B cell (primary cell): ENCODE data around the gene SYNE2. TPM values are rescaled to one million over a fixed set of nuclear protein-coding genes. Genes with fewer than 3 reads are reported as not detected.

Experiments
- ATAC-seq: fragments of 200-7000 bp; cut with Tn5 transposase; one replicate; pipeline ENCODE4 v1.10.0; 2021; ENCODE audit warnings: low read depth, mild to moderate bottlenecking, moderate number of reproducible peaks, moderate library complexity
- CTCF ChIA-PET: fragments of 350-600 bp; sonication (Branson Sonifier 250); formaldehyde crosslinking; loops from one replicate; lab custom pipeline; 2021; ENCODE audit warnings: antibody characterized with exemption, inconsistent platforms; lab: Charles Lee
- POLR2A ChIA-PET: fragments of 350-600 bp; sonication (Branson Sonifier 250); formaldehyde crosslinking; loops from one replicate; lab custom pipeline; 2021; ENCODE audit warnings: antibody characterized with exemption; lab: Charles Lee
- DNase-seq: peaks from one replicate; pipeline ENCODE4 v3.0.0; 2013
- H2AFZ ChIP-seq: 2 replicates; pipeline ENCODE4 v1.6.1; 2012; ENCODE audit warnings: mild to moderate bottlenecking, low read depth, low read length; ENCODE audit not compliant: insufficient read depth, poor library complexity, severe bottlenecking
- H3K27ac ChIP-seq, 2 donors: 1 replicate in 1 of 2; 2 replicates in 1 of 2; pipeline ENCODE4 v1.5.1; 2012 to 2013; ENCODE audit warnings: low read length in 2 of 2, mild to moderate bottlenecking in 2 of 2, moderate library complexity in 1 of 2
- H3K27me3 ChIP-seq, 4 experiments: fragments of 200-600 bp in 1 of 4; sonication (generic) in 1 of 4; replicated peaks in 1 of 4; 1 replicate in 2 of 4; 2 replicates in 2 of 4; pipeline versions ENCODE4 v1.6.1 to v1.7.0; 2013 to 2016; ENCODE audit warnings: low read length in 3 of 4, mild to moderate bottlenecking in 2 of 4, mixed read lengths in 1 of 4, moderate library complexity in 1 of 4; ENCODE audit not compliant: insufficient read depth in 4 of 4, control insufficient read depth in 3 of 4; ENCODE audit errors: control extremely low read depth in 1 of 4
- H3K36me3 ChIP-seq, 2 experiments: replicated peaks in 1 of 2; 1 replicate in 1 of 2; 2 replicates in 1 of 2; pipeline versions ENCODE4 v1.6.1 to v1.7.1; 2013; ENCODE audit warnings: low read length in 1 of 2; ENCODE audit not compliant: insufficient read depth in 2 of 2, control insufficient read depth in 1 of 2; ENCODE audit errors: control extremely low read depth in 1 of 2, extremely low read depth in 1 of 2
- H3K4me1 ChIP-seq, 2 donors: fragments of 200-600 bp in 1 of 2; sonication (generic) in 1 of 2; 1 replicate in 1 of 2; 2 replicates in 1 of 2; pipeline versions ENCODE4 v1.5.1 to v1.6.1; 2013 to 2017; ENCODE audit warnings: low read length in 2 of 2; ENCODE audit not compliant: control insufficient read depth in 2 of 2, insufficient read depth in 2 of 2
- H3K4me2 ChIP-seq: replicated peaks from 2 replicates; pipeline ENCODE3; 2012; ENCODE audit warnings: mild to moderate bottlenecking, low read depth, low read length; ENCODE audit not compliant: poor library complexity, severe bottlenecking
- H3K4me3 ChIP-seq, 5 experiments: fragments of 200-600 bp in 1 of 5; sonication (generic) in 1 of 5; 1 replicate in 3 of 5; 2 replicates in 2 of 5; pipeline versions ENCODE4 v1.5.1 to v1.7.0; 2011 to 2016; ENCODE audit warnings: low read length in 4 of 5, mild to moderate bottlenecking in 4 of 5, low read depth in 2 of 5, control low read depth in 1 of 5, moderate library complexity in 1 of 5; ENCODE audit not compliant: insufficient read depth in 1 of 5; ENCODE audit errors: control extremely low read depth in 1 of 5, extremely low read depth in 1 of 5
- H3K79me2 ChIP-seq: fragments of 200-600 bp; sonication (generic); one replicate; pipeline ENCODE4 v1.6.0; 2016; ENCODE audit warnings: low read length; ENCODE audit not compliant: control insufficient read depth, insufficient read depth
- H3K9ac ChIP-seq: fragments of 200-600 bp; sonication (generic); 2 replicates; pipeline ENCODE4 v1.6.1; 2017; ENCODE audit warnings: mild to moderate bottlenecking, low read length, moderate library complexity
- H3K9me3 ChIP-seq, 3 donors: one replicate each; pipeline versions ENCODE4 v1.6.1 to v1.7.1; 2013; ENCODE audit warnings: low read length in 2 of 3; ENCODE audit not compliant: control insufficient read depth in 2 of 3, insufficient read depth in 1 of 3; ENCODE audit errors: control extremely low read depth in 1 of 3
- H4K20me1 ChIP-seq: 2 replicates; pipeline ENCODE4 v1.6.0; 2012; ENCODE audit warnings: mild to moderate bottlenecking, low read length; ENCODE audit not compliant: insufficient read depth, control insufficient read depth, poor library complexity, severe bottlenecking
- H3K27ac Mint-ChIP-seq: one replicate; pipeline ENCODE4 v1.8.0; 2021; ENCODE audit warnings: mixed read lengths
- H3K27me3 Mint-ChIP-seq: one replicate; pipeline ENCODE4 v1.8.0; 2021; ENCODE audit warnings: mixed read lengths
- H3K4me1 Mint-ChIP-seq: one replicate; pipeline ENCODE4 v1.8.0; 2021; ENCODE audit warnings: mixed read lengths
- H3K4me3 Mint-ChIP-seq: one replicate; pipeline ENCODE4 v1.8.0; 2021; ENCODE audit warnings: mixed read lengths
- H3K9me3 Mint-ChIP-seq: one replicate; pipeline ENCODE4 v1.8.0; 2022; ENCODE audit warnings: mixed read lengths; ENCODE audit not compliant: insufficient read depth
- CTCF ChIP-seq: fragments of 200-600 bp; IDR thresholded peaks from one replicate; pipeline ENCODE4 v1.8.0; 2022; ENCODE audit warnings: antibody characterized with exemption, mild to moderate bottlenecking
- EZH2 ChIP-seq: IDR thresholded peaks from 2 replicates; pipeline ENCODE4 v1.6.1; 2012; ENCODE audit warnings: borderline replicate concordance, low read depth, mild to moderate bottlenecking, moderate library complexity, low read length; ENCODE audit not compliant: insufficient read depth, poor library complexity, severe bottlenecking
- WGBS: methylation state at CpG from one replicate; pipeline ENCODE4 v1.1.5; 2013; ENCODE audit warnings: missing lambda C conversion rate; ENCODE audit not compliant: insufficient coverage; 5-methylcytosine and 5-hydroxymethylcytosine counted together
- intact Hi-C: fragments of 100-400 bp; cut with micrococcal nuclease; formaldehyde crosslinking; loops from one replicate; pipeline ENCODE4 v1.10.0; 2022
- polyA plus RNA-seq: library from polyadenylated mRNA; depleted of rRNA; stranded (reverse); fragments of >200 nt; gene quantifications from 2 replicates; pipeline ENCODE4 v1.2.3, GENCODE V29; 2012
- total RNA-seq, 2 donors: library from RNA; stranded (reverse); fragments of 120-200 nt in 1 of 2; gene quantifications; 1 replicate in 1 of 2; 2 replicates in 1 of 2; pipeline versions ENCODE4 v1.2.3 to v1.2.4, GENCODE V29; 2013 to 2022

Gene SYNE2
- total and polyA plus RNA-seq, 2 donors (not counting 1 experiment from before 2014, with no cell fraction given), result 39.5 to 105 TPM

- intact Hi-C loops, result loop anchor here (10.0 kb wide), 1 partner anchor 47 kb away; no protein-coding TSS in a partner anchor
- peaks cover 9% of the 10 kb centered on the region in 2 donors for H3K4me1 ChIP-seq
- no peak for DNase-seq
- ATAC-seq, result no peak
- H3K9me3 Mint-ChIP-seq, result no peaks in the 10 kb centered on the region
- no peak overlapping the region for H3K4me2 ChIP-seq
- no peak overlapping the region for H3K27ac Mint-ChIP-seq
- no peaks in the 10 kb centered on the region for H3K36me3 ChIP-seq
- peaks cover 29% of the 10 kb centered on the region for H3K4me1 Mint-ChIP-seq
- no peak overlapping the region for H3K4me3 Mint-ChIP-seq
- H3K9ac ChIP-seq, result no peak overlapping the region
- no peak overlapping the region for H3K27ac ChIP-seq
- CTCF ChIA-PET, result no interaction called here
- H3K27me3 Mint-ChIP-seq, result no peaks in the 10 kb centered on the region
- no peak overlapping the region for H2AFZ ChIP-seq
- POLR2A ChIA-PET, result interaction anchor here (0.7 kb wide), 1 partner anchor 50 kb away, joined by 3 read pairs; no protein-coding TSS in a partner anchor
- H3K9me3 ChIP-seq, result no peaks in the 10 kb centered on the region
- no peak for TF ChIP-seq CTCF
- TF ChIP-seq EZH2, result no peak
- 100% methylated on average over 1 of the region's 3 CpGs for WGBS
- H3K27me3 ChIP-seq, result peaks cover 0 to under 1% (median 0%) of the 10 kb centered on the region in 4 experiments
- H4K20me1 ChIP-seq, result peaks cover 5% of the 10 kb centered on the region
- no peak overlapping the region for H3K4me3 ChIP-seq
- peaks cover 62% of the 10 kb centered on the region for H3K79me2 ChIP-seq
Measured at GRCh38 chr14:63857466-63858030, 4.7 kb downstream of the SYNE2 start.

- H3K4me2 ChIP-seq, result no peak overlapping the region
- ChIA-PET POLR2A (interaction anchor here (0.8 kb wide), 1 partner anchor 50 kb away, joined by 4 read pairs; no protein-coding TSS in a partner anchor), CTCF (interaction anchor here (0.5 to 1.1 kb wide), 2 partner anchors 9 to 172 kb away, joined by 4 to 6 read pairs; no protein-coding TSS in a partner anchor)
- H3K9me3 ChIP-seq, result no peaks in the 10 kb centered on the region
- ATAC-seq (no peak), DNase-seq (no peak)
- Mint-ChIP-seq H3K4me1 (peaks cover 33% of the 10 kb centered on the region), H3K9me3 (no peaks in the 10 kb centered on the region), H3K27me3 (no peaks in the 10 kb centered on the region), H3K4me3 (no peak overlapping the region), H3K27ac (no peak overlapping the region)
- no peak overlapping the region for H3K4me3 ChIP-seq
- intact Hi-C loops, result no loop called here
- H3K27ac ChIP-seq, result no peak overlapping the region
- no peak overlapping the region for H2AFZ ChIP-seq
- H3K9ac ChIP-seq, result no peak overlapping the region
- H3K4me1 ChIP-seq, result peaks cover 5 to 11% of the 10 kb centered on the region in 2 donors
- no peak for TF ChIP-seq EZH2
- TF ChIP-seq CTCF, result no peak
- no peaks in the 10 kb centered on the region for H3K36me3 ChIP-seq
- peaks cover 5% of the 10 kb centered on the region for H4K20me1 ChIP-seq
- no CpG with 5 or more reads among the region's 1 CpG for WGBS
- no peaks in the 10 kb centered on the region for H3K27me3 ChIP-seq
- H3K79me2 ChIP-seq, result peaks cover 71% of the 10 kb centered on the region
Measured at GRCh38 chr14:63860146-63860545, 7.3 kb downstream of the SYNE2 start.
